Tibial nerve (tissue), 4 donors: ENCODE measurements around the gene ADD2.

Experiments
- EP300 ChIP-seq, 2 donors: sonication (generic); formaldehyde crosslinking; IDR thresholded peaks; one replicate each; pipeline ENCODE4 v1.6.1; 2017; ENCODE audit warnings: antibody characterized with exemption in 2 of 2, mild to moderate bottlenecking in 1 of 2
- POLR2A ChIP-seq, 2 donors: fragments of 450-650 bp; IDR thresholded peaks; one replicate each; pipeline ENCODE4 v1.6.1; 2017; ENCODE audit warnings: antibody characterized with exemption in 2 of 2, mild to moderate bottlenecking in 2 of 2, moderate library complexity in 2 of 2
- TF ChIP-seq, protein P1 (sequence below), 5 experiments: fragments of 200-600 bp in 3 of 5; fragments of 450-650 bp in 2 of 5; sonication (generic) in 3 of 5; IDR thresholded peaks; one replicate each; pipeline ENCODE4 v1.5.1; 2016 to 2019; ENCODE audit warnings: antibody characterized with exemption in 5 of 5, mild to moderate bottlenecking in 3 of 5, moderate library complexity in 2 of 5

DNA sequence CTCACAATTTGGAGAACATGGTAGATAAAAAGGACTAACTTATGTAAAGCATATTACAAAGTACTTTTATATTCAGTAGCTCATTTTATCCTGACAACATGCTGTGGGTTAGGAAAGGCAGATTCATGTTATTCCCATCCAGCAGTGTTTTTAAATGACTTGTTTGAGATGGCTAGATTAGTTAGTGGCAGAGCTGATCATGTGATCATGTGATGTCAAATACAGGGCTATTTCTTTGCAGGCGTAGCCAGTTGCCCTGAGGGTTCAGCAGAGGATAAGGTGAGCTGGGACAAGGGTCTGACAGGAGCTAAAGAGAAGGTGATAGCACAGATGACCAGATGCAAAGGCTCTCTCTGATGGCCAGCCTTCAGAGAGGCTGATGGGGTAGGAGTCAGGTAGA lies 97.8 kb downstream of the ADD2 start:
- TF ChIP-seq, protein P1, sequence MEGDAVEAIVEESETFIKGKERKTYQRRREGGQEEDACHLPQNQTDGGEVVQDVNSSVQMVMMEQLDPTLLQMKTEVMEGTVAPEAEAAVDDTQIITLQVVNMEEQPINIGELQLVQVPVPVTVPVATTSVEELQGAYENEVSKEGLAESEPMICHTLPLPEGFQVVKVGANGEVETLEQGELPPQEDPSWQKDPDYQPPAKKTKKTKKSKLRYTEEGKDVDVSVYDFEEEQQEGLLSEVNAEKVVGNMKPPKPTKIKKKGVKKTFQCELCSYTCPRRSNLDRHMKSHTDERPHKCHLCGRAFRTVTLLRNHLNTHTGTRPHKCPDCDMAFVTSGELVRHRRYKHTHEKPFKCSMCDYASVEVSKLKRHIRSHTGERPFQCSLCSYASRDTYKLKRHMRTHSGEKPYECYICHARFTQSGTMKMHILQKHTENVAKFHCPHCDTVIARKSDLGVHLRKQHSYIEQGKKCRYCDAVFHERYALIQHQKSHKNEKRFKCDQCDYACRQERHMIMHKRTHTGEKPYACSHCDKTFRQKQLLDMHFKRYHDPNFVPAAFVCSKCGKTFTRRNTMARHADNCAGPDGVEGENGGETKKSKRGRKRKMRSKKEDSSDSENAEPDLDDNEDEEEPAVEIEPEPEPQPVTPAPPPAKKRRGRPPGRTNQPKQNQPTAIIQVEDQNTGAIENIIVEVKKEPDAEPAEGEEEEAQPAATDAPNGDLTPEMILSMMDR (IDR thresholded peaks at IDR 0.05) = no peak
- TF ChIP-seq POLR2A (IDR thresholded peaks at IDR 0.05) = no peak
- no peak for TF ChIP-seq EP300 (IDR thresholded peaks at IDR 0.05)
